ENCODE results near the gene PRPF19. TPM values are rescaled to one million over a fixed set of nuclear protein-coding genes. Genes with fewer than 3 reads are reported as not detected.

PRPF19 gene
- total RNA-seq, 2 donors from 2014 or later, result 22.1 to 27.0 TPM

GRCh38 chr11:60950024-60950423, 43.6 kb upstream of the PRPF19 start:
- 70 to 83% methylated on average over 6 of the region's 6 CpGs for WGBS, 2 donors
- TF ChIP-seq POLR2A (IDR thresholded peaks at IDR 0.05) (no peak), CTCF (IDR thresholded peaks at IDR 0.05) (no peak)
- Histone ChIP-seq H3K4me3 (no peak overlapping the region), H3K4me1 (no peaks in the 10 kb centered on the region), H3K27me3 (peaks cover 0 to 5% of the 10 kb centered on the region in 2 donors), H3K27ac (no peak overlapping the region), H3K36me3 (replicated peaks in 1 of 2; ENCODE audit: insufficient read depth in 1 of 2, low read depth in 2 of 2) (no peaks in the 10 kb centered on the region), H3K9me3 (no peaks in the 10 kb centered on the region)
- no peak for DNase-seq
- no peak for ATAC-seq
- intact Hi-C loops (cut with DNase I), result no loop called here

GRCh38 chr11:60948250-60948649, 41.9 kb upstream of the PRPF19 start:
- no peak for DNase-seq
- no peaks in the 10 kb centered on the region for H3K4me1 ChIP-seq
- no peak for TF ChIP-seq POLR2A (IDR thresholded peaks at IDR 0.05)
- TF ChIP-seq CTCF (IDR thresholded peaks at IDR 0.05), result no peak
- H3K27ac ChIP-seq, result no peak overlapping the region
- intact Hi-C loops (cut with DNase I), result no loop called here
- H3K4me3 ChIP-seq, result no peak overlapping the region
- 47 to 55% methylated on average over 4 to 5 of the region's 5 CpGs for WGBS, 2 donors
- ATAC-seq, result no peak
- H3K36me3 ChIP-seq (replicated peaks in 1 of 2; ENCODE audit: insufficient read depth in 1 of 2, low read depth in 2 of 2), result no peaks in the 10 kb centered on the region
- H3K9me3 ChIP-seq, result no peaks in the 10 kb centered on the region
- peaks cover 0 to 5% of the 10 kb centered on the region in 2 donors for H3K27me3 ChIP-seq

- Histone ChIP-seq H3K4me3 (no peak overlapping the region), H3K9me3 (no peaks in the 10 kb centered on the region), H3K27ac (no peak overlapping the region), H3K27me3 (peaks cover 0 to 5% of the 10 kb centered on the region in 2 donors), H3K4me1 (no peaks in the 10 kb centered on the region), H3K36me3 (replicated peaks in 1 of 2; ENCODE audit: insufficient read depth in 1 of 2, low read depth in 2 of 2) (no peaks in the 10 kb centered on the region)
- 32 to 35% methylated on average over 2 of the region's 2 CpGs for WGBS, 2 donors
- intact Hi-C loops (cut with DNase I), result no loop called here
- TF ChIP-seq POLR2A (IDR thresholded peaks at IDR 0.05), result no peak
- no peak for TF ChIP-seq CTCF (IDR thresholded peaks at IDR 0.05)
- DNase-seq (no peak), ATAC-seq (no peak)
Measured at GRCh38 chr11:60947700-60948099, 41.3 kb upstream of the PRPF19 start.

GRCh38 chr11:60946601-60947264, 40.3 kb upstream of the PRPF19 start:
- TF ChIP-seq CTCF (IDR thresholded peaks at IDR 0.05), result no peak
- no peak for TF ChIP-seq POLR2A (IDR thresholded peaks at IDR 0.05)
- Histone ChIP-seq H3K9me3 (no peaks in the 10 kb centered on the region), H3K4me3 (no peak overlapping the region), H3K36me3 (replicated peaks in 1 of 2; ENCODE audit: insufficient read depth in 1 of 2, low read depth in 2 of 2) (no peaks in the 10 kb centered on the region), H3K27me3 (peaks cover 0 to 5% of the 10 kb centered on the region in 2 donors), H3K4me1 (peaks cover 7% of the 10 kb centered on the region), H3K27ac (no peak overlapping the region)
- intact Hi-C loops (cut with DNase I), result no loop called here
- 74% methylated on average over 7 to 14 of the region's 15 CpGs for WGBS, 2 donors
- DNase-seq (no peak), ATAC-seq (no peak)

DNA sequence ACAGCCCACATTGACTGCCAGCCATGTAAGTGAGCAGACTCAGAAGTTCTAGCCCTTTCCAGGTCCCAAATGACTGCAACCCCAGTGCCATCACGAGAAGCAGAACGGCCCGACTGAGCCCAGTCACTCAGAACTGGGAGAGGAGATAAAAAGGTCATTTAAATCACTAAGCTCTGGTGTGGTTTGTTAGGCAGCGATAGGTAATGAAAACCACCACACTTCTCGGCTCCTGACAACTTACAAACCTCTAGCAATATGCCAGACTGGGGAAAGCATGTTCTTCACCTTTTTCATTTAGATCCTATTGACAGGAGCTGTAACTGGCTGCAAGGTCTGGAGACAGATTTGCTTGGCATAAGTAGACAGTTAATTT, 38.9 kb upstream of the PRPF19 start:
- no peak for ATAC-seq
- Histone ChIP-seq H3K4me3 (no peak overlapping the region), H3K4me1 (peaks cover 7% of the 10 kb centered on the region), H3K36me3 (replicated peaks in 1 of 2; ENCODE audit: insufficient read depth in 1 of 2, low read depth in 2 of 2) (no peaks in the 10 kb centered on the region), H3K9me3 (no peaks in the 10 kb centered on the region), H3K27ac (no peak overlapping the region), H3K27me3 (no peaks in the 10 kb centered on the region)
- TF ChIP-seq POLR2A (IDR thresholded peaks at IDR 0.05) (no peak), CTCF (IDR thresholded peaks at IDR 0.05) (no peak)
- 72 to 89% methylated on average over 5 of the region's 5 CpGs for WGBS, 2 donors
- DNase-seq, result no peak
- intact Hi-C loops (cut with DNase I), result no loop called here
